Peyer's patch (tissue), 4 donors: ENCODE measurements around the gene BASP1.

Source experiments
- CTCF ChIP-seq, 6 experiments: fragments of 450-650 bp in 4 of 6; fragments of 200-600 bp in 2 of 6; sonication (generic) in 1 of 6; IDR thresholded peaks; one replicate each; pipeline ENCODE4 v1.5.1; 2017 to 2019; ENCODE audit warnings: antibody characterized with exemption in 6 of 6, mild to moderate bottlenecking in 3 of 6, moderate library complexity in 1 of 6
- POLR2A ChIP-seq, 2 donors: fragments of 450-650 bp; IDR thresholded peaks; one replicate each; pipeline ENCODE4 v1.5.1; 2017; ENCODE audit warnings: antibody characterized with exemption in 2 of 2, mild to moderate bottlenecking in 2 of 2, moderate library complexity in 2 of 2

DNA sequence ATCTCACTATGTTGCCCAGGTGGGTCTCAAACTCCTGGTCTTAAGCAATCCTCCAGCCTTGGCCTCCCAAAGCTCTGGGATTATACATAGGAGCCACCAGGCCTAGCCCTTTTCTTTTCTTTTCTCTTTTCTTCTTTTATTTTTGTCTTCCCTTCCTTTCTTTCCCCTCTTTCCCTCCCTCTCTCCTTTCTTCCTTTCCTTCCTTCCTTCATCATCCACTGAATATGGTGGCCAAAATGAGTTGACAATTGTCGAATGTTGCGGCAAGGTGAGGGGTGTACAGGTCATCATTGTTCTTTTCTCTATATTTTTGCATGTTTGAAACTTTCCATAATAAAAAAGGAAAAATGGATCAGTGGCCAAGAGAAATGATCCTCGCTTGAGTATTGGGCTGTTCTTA lies 32.1 kb upstream of the BASP1 start:
- TF ChIP-seq POLR2A (IDR thresholded peaks at IDR 0.05) (no peak), CTCF (IDR thresholded peaks at IDR 0.05) (no peak)
